SK-N-SH treated with all-trans-retinoic acid at 6 μM for 48 hours (cell line): Measurements from ENCODE around the gene BAG1.

ENCODE experiments used
- ATAC-seq: fragments of 200-7000 bp; cut with Tn5 transposase; 3 replicates; pipeline ENCODE4 v1.9.1; 2020; ENCODE audit warnings: mild to moderate bottlenecking, moderate library complexity
- ARNTL ChIP-seq: fragments of 450-650 bp; formaldehyde crosslinking; IDR thresholded peaks from 2 replicates; pipeline ENCODE4 v1.5.0; 2020; ENCODE audit warnings: low read depth, mild to moderate bottlenecking, moderate library complexity, borderline replicate concordance
- BACH2 ChIP-seq: fragments of 250-450 bp; sonication (Bioruptor Pico); IDR thresholded peaks from 2 replicates; pipeline ENCODE4 v1.9.0; 2021; ENCODE audit warnings: mild to moderate bottlenecking, borderline replicate concordance
- CSDC2 ChIP-seq: fragments of 250-450 bp; sonication (Bioruptor Pico); IDR thresholded peaks from 2 replicates; pipeline ENCODE4 v1.5.0; 2020; ENCODE audit warnings: mild to moderate bottlenecking, moderate library complexity
- CSRNP3 ChIP-seq: fragments of 250-450 bp; sonication (Bioruptor Pico); IDR thresholded peaks from 2 replicates; pipeline ENCODE4 v1.5.1; 2021; ENCODE audit warnings: mild to moderate bottlenecking, moderate library complexity
- ESRRG ChIP-seq: fragments of 250-450 bp; sonication (Bioruptor Pico); IDR thresholded peaks from 2 replicates; pipeline ENCODE4 v1.6.1; 2021; ENCODE audit warnings: mild to moderate bottlenecking
- ISL1 ChIP-seq: fragments of 250-450 bp; sonication (Bioruptor Pico); IDR thresholded peaks from 2 replicates; pipeline ENCODE4 v2.1.2; 2022; ENCODE audit warnings: mild to moderate bottlenecking, moderate library complexity
- PPARA ChIP-seq: fragments of 250-450 bp; sonication (Bioruptor Pico); IDR thresholded peaks from 2 replicates; pipeline ENCODE4 v1.5.0; 2020; ENCODE audit warnings: mild to moderate bottlenecking, borderline replicate concordance
- RARB ChIP-seq: fragments of 250-450 bp; sonication (Bioruptor Pico); IDR thresholded peaks from 2 replicates; pipeline ENCODE4 v1.8.0; 2021; ENCODE audit warnings: mild to moderate bottlenecking, moderate library complexity
- SNAI2 ChIP-seq: fragments of 250-450 bp; sonication (Bioruptor Pico); IDR thresholded peaks from 2 replicates; pipeline ENCODE4 v1.5.0; 2020; ENCODE audit warnings: mild to moderate bottlenecking, moderate library complexity
- TCF4 ChIP-seq: fragments of 250-450 bp; sonication (Bioruptor Pico); IDR thresholded peaks from 2 replicates; pipeline ENCODE4 v1.8.0; 2021; ENCODE audit warnings: mild to moderate bottlenecking, moderate library complexity, borderline replicate concordance
- TOX ChIP-seq: fragments of 250-450 bp; sonication (Bioruptor Pico); IDR thresholded peaks from 2 replicates; pipeline ENCODE4 v1.8.0; 2021; ENCODE audit warnings: mild to moderate bottlenecking, moderate library complexity, borderline replicate concordance
- ZC3H10 ChIP-seq: fragments of 250-450 bp; sonication (Bioruptor Pico); IDR thresholded peaks from 2 replicates; pipeline ENCODE4 v1.5.1; 2021; ENCODE audit warnings: mild to moderate bottlenecking, moderate library complexity
- ZFP3 ChIP-seq: fragments of 250-450 bp; sonication (Bioruptor Pico); IDR thresholded peaks from 2 replicates; pipeline ENCODE4 v1.5.0; 2020; ENCODE audit warnings: mild to moderate bottlenecking, moderate library complexity
- ZFP30 ChIP-seq: fragments of 450-650 bp; formaldehyde crosslinking; IDR thresholded peaks from 2 replicates; pipeline ENCODE4 v1.5.0; 2022; ENCODE audit warnings: mild to moderate bottlenecking, moderate library complexity
- ZNF70 ChIP-seq: fragments of 450-650 bp; formaldehyde crosslinking; IDR thresholded peaks from 2 replicates; pipeline ENCODE4 v1.5.0; 2020; ENCODE audit warnings: mild to moderate bottlenecking, moderate library complexity
- TF ChIP-seq, protein P1 (sequence below): fragments of 250-450 bp; sonication (Bioruptor Pico); IDR thresholded peaks from 2 replicates; pipeline ENCODE4 v1.5.1; 2020; ENCODE audit warnings: low read depth, mild to moderate bottlenecking, moderate library complexity
- TF ChIP-seq, protein P2 (sequence below): fragments of 250-450 bp; sonication (Bioruptor Pico); IDR thresholded peaks from 2 replicates; pipeline ENCODE4 v1.5.0; 2020; ENCODE audit warnings: mild to moderate bottlenecking, moderate library complexity
- TF ChIP-seq, protein P3 (sequence below): fragments of 250-450 bp; sonication (Bioruptor Pico); IDR thresholded peaks from 2 replicates; pipeline ENCODE4 v1.8.0; 2020; ENCODE audit warnings: mild to moderate bottlenecking, moderate library complexity, borderline replicate concordance

The BAG1 gene

GRCh38 chr9:33221568-33221884 lies 43.0 kb downstream of the BAG1 start:
- no peak for TF ChIP-seq ZFP30 (CRISPR knock-in tag)
- TF ChIP-seq ZC3H10, result no peak
- no peak for TF ChIP-seq TCF4 (CRISPR knock-in tag)
- no peak for ATAC-seq

DNA sequence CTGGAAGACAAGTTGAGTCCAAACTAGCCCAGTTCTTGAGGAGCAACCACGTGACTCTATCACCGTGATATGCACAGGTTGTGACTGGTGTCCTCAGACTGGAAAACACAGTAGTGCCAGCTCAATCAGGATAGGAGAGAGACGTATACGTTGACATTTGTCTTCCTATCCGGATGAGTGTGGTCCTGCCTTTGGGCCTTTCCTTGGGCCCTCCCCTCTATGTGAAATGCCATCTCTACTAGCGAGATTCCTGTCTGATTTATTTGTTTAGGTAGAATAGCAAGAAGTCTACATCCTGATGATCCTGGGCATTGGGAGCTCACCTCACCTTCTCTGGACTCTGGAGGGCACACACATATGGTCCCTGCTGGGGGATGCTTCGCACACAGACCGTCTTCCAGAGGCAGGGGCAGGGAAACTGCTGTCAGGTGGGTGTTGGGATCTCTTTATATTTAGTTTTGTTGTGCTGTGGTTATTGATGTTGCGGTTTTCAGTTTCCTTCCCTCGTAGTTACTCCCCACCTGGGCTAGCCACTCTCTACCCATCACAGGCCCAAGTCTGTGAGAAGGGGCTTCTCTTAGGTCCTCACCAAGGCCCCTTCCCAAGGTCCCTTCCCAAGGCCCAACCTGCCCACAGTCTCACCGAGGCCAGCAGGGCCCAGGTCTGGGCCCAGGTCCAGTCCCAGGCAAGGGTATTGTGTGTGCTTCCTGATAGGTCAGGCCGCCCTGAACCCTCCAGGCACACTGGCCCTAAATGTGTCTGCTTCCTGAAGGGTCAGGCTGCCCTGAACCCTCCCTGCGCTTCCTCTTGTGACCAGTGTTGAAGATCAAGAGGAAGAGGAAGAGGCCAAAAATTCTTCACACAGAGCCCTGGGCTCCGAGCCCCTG lies 43.6 kb downstream of the BAG1 start:
- ATAC-seq, result no peak

DNA sequence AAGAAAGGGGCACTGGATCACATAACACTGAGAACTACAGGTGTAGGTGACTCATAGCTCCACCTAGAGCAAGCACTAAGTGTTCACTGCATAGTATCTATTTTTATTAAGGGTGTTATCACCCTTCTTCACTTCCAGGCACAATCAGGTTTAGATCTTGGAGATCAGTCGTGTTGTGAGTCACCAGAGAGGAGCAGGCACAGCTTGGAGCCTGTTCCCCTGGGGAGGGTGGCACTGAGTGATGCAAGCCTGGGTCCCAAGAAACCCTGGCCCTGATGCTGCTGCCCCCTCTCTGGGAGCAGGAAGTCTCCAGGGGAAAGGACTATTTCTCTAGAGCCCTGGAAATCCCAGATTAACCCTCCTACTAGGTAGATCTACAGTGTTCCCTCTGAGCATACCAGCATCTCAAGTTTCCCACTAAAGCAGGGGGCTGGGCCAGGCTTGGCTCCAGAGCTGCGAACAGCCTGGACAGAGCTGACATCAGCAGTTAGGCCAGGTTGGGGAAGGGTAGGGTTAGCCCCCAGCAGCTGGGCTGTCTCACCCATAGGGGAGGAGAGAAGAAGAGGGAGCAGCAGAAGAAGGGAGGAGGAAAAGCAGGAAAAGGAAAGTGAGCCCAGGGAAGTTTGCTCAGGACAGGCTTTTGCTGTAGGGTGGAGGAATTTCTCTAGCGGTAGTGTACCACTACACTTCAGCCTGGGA lies 52.7 kb downstream of the BAG1 start:
- no peak for TF ChIP-seq TCF4 (CRISPR knock-in tag)
- TF ChIP-seq, protein P1, sequence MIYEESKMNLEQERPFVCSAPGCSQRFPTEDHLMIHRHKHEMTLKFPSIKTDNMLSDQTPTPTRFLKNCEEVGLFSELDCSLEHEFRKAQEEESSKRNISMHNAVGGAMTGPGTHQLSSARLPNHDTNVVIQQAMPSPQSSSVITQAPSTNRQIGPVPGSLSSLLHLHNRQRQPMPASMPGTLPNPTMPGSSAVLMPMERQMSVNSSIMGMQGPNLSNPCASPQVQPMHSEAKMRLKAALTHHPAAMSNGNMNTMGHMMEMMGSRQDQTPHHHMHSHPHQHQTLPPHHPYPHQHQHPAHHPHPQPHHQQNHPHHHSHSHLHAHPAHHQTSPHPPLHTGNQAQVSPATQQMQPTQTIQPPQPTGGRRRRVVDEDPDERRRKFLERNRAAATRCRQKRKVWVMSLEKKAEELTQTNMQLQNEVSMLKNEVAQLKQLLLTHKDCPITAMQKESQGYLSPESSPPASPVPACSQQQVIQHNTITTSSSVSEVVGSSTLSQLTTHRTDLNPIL (CRISPR knock-in tag), result no peak
- no peak for TF ChIP-seq SNAI2 (CRISPR knock-in tag)
- TF ChIP-seq RARB (CRISPR knock-in tag), result no peak
- peak; percentile 86 for ATAC-seq

More for the DNA sequence above, 43.6 kb downstream of the BAG1 start:
- TF ChIP-seq ESRRG (CRISPR knock-in tag) (no peak), ZFP3 (CRISPR knock-in tag) (no peak), ISL1 (CRISPR knock-in tag) (no peak), ZC3H10 (no peak), ZNF70 (CRISPR knock-in tag) (no peak), BACH2 (CRISPR knock-in tag) (no peak), CSRNP3 (CRISPR knock-in tag) (no peak), RARB (CRISPR knock-in tag) (no peak), PPARA (CRISPR knock-in tag) (no peak), TOX (no peak), SNAI2 (CRISPR knock-in tag) (no peak), ARNTL (CRISPR knock-in tag) (no peak), ZFP30 (CRISPR knock-in tag) (no peak)
- TF ChIP-seq, protein P2, sequence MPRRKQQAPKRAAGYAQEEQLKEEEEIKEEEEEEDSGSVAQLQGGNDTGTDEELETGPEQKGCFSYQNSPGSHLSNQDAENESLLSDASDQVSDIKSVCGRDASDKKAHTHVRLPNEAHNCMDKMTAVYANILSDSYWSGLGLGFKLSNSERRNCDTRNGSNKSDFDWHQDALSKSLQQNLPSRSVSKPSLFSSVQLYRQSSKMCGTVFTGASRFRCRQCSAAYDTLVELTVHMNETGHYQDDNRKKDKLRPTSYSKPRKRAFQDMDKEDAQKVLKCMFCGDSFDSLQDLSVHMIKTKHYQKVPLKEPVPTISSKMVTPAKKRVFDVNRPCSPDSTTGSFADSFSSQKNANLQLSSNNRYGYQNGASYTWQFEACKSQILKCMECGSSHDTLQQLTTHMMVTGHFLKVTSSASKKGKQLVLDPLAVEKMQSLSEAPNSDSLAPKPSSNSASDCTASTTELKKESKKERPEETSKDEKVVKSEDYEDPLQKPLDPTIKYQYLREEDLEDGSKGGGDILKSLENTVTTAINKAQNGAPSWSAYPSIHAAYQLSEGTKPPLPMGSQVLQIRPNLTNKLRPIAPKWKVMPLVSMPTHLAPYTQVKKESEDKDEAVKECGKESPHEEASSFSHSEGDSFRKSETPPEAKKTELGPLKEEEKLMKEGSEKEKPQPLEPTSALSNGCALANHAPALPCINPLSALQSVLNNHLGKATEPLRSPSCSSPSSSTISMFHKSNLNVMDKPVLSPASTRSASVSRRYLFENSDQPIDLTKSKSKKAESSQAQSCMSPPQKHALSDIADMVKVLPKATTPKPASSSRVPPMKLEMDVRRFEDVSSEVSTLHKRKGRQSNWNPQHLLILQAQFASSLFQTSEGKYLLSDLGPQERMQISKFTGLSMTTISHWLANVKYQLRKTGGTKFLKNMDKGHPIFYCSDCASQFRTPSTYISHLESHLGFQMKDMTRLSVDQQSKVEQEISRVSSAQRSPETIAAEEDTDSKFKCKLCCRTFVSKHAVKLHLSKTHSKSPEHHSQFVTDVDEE (CRISPR knock-in tag), result no peak
- TF ChIP-seq, all 23 proteins: peak for 0

GRCh38 chr9:33210006-33210715 lies 54.3 kb downstream of the BAG1 start:
- ATAC-seq, result no peak
- no peak for TF ChIP-seq BACH2 (CRISPR knock-in tag)
- TF ChIP-seq ARNTL (CRISPR knock-in tag), result no peak
- no peak for TF ChIP-seq TCF4 (CRISPR knock-in tag)

- ATAC-seq, result peak; percentile 71
- TF ChIP-seq CSDC2 (no peak), PPARA (CRISPR knock-in tag) (no peak), ZFP30 (CRISPR knock-in tag) (no peak), ISL1 (CRISPR knock-in tag) (no peak), ZFP3 (CRISPR knock-in tag) (no peak)
- TF ChIP-seq, protein P3, sequence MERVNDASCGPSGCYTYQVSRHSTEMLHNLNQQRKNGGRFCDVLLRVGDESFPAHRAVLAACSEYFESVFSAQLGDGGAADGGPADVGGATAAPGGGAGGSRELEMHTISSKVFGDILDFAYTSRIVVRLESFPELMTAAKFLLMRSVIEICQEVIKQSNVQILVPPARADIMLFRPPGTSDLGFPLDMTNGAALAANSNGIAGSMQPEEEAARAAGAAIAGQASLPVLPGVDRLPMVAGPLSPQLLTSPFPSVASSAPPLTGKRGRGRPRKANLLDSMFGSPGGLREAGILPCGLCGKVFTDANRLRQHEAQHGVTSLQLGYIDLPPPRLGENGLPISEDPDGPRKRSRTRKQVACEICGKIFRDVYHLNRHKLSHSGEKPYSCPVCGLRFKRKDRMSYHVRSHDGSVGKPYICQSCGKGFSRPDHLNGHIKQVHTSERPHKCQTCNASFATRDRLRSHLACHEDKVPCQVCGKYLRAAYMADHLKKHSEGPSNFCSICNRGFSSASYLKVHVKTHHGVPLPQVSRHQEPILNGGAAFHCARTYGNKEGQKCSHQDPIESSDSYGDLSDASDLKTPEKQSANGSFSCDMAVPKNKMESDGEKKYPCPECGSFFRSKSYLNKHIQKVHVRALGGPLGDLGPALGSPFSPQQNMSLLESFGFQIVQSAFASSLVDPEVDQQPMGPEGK (CRISPR knock-in tag), result no peak
These were observed 55.1 kb downstream of the BAG1 start for GRCh38 chr9:33209394-33209793.
